K562 (cell line): Measurements from ENCODE around the gene MAP2K7. TPM values are rescaled to one million over a fixed set of nuclear protein-coding genes. Genes with fewer than 3 reads are reported as not detected.

Source experiments
- ATAC-seq: fragments of 200-7000 bp; cut with Tn5 transposase; 3 replicates; pipeline ENCODE4 v1.9.1; 2020; ENCODE audit warnings: moderate library complexity
- BruUV-seq: library from RNA; stranded (reverse); fragments of 400-500 nt; replicated peaks from 2 replicates; lab custom pipeline; 2021; lab: Mats Ljungman, UMichigan
- CTCF ChIA-PET: fragments of 300-600 bp; formaldehyde crosslinking; extraction: SDS; loops from one replicate; lab custom pipeline; 2021; ENCODE audit warnings: low intra/inter-chr PET ratio; lab: Yijun Ruan, JAX
- POLR2A ChIA-PET: fragments of 300-600, 350-650 bp; sonication (Branson Sonifier 250); formaldehyde crosslinking; extraction: SDS; loops from one replicate; lab custom pipeline; 2021; ENCODE audit warnings: antibody characterized with exemption, inconsistent platforms; lab: Yijun Ruan, JAX
- DNase-seq, 4 experiments: peaks; one replicate each; pipeline versions ENCODE4 v3.0.0 to v3.0.0-alpha.2; 2011 to 2018; ENCODE audit warnings: low spot score in 3 of 4, mixed read lengths in 3 of 4; ENCODE audit errors: extremely low read depth in 1 of 4
- FAIRE-seq: peaks from 2 replicates; lab custom pipeline; 2011; peaks lifted over from hg19 to GRCh38; lab: Jason Lieb, UNC
- H2AFZ ChIP-seq: 2 replicates; pipeline ENCODE4 v1.6.0; 2011; ENCODE audit warnings: low read depth, low read length, control low read depth, inconsistent platforms
- H3K27ac ChIP-seq: fragments of 200-600 bp; 3 replicates; pipeline ENCODE4 v1.8.0; 2011; ENCODE audit warnings: low read depth, mild to moderate bottlenecking, control low read depth, inconsistent platforms, low read length, moderate library complexity, mixed read lengths; ENCODE audit errors: extremely low read depth
- H3K27me3 ChIP-seq, 2 experiments: fragments of 300-600 bp in 1 of 2; 2 replicates in 1 of 2; 3 replicates in 1 of 2; pipeline versions ENCODE4 v1.6.0 to v1.8.0; 2011; ENCODE audit warnings: inconsistent platforms in 2 of 2, low read length in 2 of 2, mild to moderate bottlenecking in 1 of 2, mixed read lengths in 1 of 2, moderate library complexity in 1 of 2; ENCODE audit not compliant: control insufficient read depth in 2 of 2, insufficient read depth in 2 of 2
- H3K36me3 ChIP-seq: fragments of 300-600 bp; 3 replicates; pipeline ENCODE4 v1.8.0; 2011; ENCODE audit warnings: mild to moderate bottlenecking, low read length, inconsistent platforms; ENCODE audit not compliant: control insufficient read depth, insufficient read depth
- H3K4me1 ChIP-seq, 2 experiments: fragments of 200-600 bp in 1 of 2; replicated peaks in 1 of 2; 2 replicates in 1 of 2; 3 replicates in 1 of 2; pipeline versions ENCODE4 v1.5.1 to v1.8.0; 2011; ENCODE audit warnings: inconsistent platforms in 2 of 2, low read length in 2 of 2, mild to moderate bottlenecking in 1 of 2, mixed read lengths in 1 of 2, moderate library complexity in 1 of 2; ENCODE audit not compliant: control insufficient read depth in 2 of 2, insufficient read depth in 2 of 2
- H3K4me2 ChIP-seq: 2 replicates; pipeline ENCODE4 v1.6.1; 2011; ENCODE audit warnings: low read length, control low read depth, inconsistent platforms, mixed read lengths; ENCODE audit not compliant: insufficient read depth
- H3K4me3 ChIP-seq: fragments of 200-600 bp; sonication (generic), shearing (Covaris generic); 2 replicates; pipeline ENCODE4 v1.5.1; 2016; ENCODE audit warnings: control low read depth, inconsistent platforms
- H3K79me2 ChIP-seq: fragments of 200-600 bp; 3 replicates; pipeline ENCODE4 v1.8.0; 2011; ENCODE audit warnings: low read length, inconsistent platforms; ENCODE audit not compliant: control insufficient read depth, insufficient read depth
- H3K9ac ChIP-seq, 2 experiments: 2 replicates each; pipeline versions ENCODE4 v1.6.0 to v1.6.1; 2011; ENCODE audit warnings: low read depth in 2 of 2, low read length in 2 of 2, control low read depth in 1 of 2, inconsistent platforms in 1 of 2, mild to moderate bottlenecking in 1 of 2, mixed read lengths in 1 of 2; ENCODE audit not compliant: insufficient read depth in 1 of 2
- H3K9me1 ChIP-seq: one replicate; pipeline ENCODE4 v1.6.0; 2011; ENCODE audit warnings: inconsistent platforms, mild to moderate bottlenecking, low read length, moderate library complexity; ENCODE audit not compliant: control insufficient read depth, insufficient read depth
- H3K9me3 ChIP-seq: replicated peaks from 2 replicates; pipeline ENCODE4 v1.5.1; 2011; ENCODE audit warnings: low read depth, low read length, inconsistent platforms; ENCODE audit not compliant: control insufficient read depth, insufficient read depth
- H4K20me1 ChIP-seq: replicated peaks from 2 replicates; pipeline ENCODE4 v1.6.1; 2011; ENCODE audit warnings: low read length, inconsistent platforms, mixed read lengths; ENCODE audit not compliant: control insufficient read depth, insufficient read depth
- ATF2 ChIP-seq: sonication (generic); formaldehyde crosslinking; IDR thresholded peaks from 2 replicates; pipeline ENCODE4 v1.8.1; 2022; ENCODE audit warnings: missing genetic modification reagents
- CBX1 ChIP-seq: sonication (generic); IDR thresholded peaks from 2 replicates; pipeline ENCODE4 v1.6.1; 2016; ENCODE audit warnings: antibody characterized with exemption, low read depth, mild to moderate bottlenecking
- FOXA3 ChIP-seq, 2 experiments: fragments of 450-650 bp in 1 of 2; sonication (generic) in 1 of 2; formaldehyde crosslinking; IDR thresholded peaks in 1 of 2; conservative IDR thresholded peaks in 1 of 2; 2 replicates each; pipeline versions ENCODE4 v1.4.0 to v1.8.0; 2020 to 2022; ENCODE audit warnings: mild to moderate bottlenecking in 2 of 2, missing genetic modification reagents in 1 of 2
- IRF1 ChIP-seq: sonication (generic); formaldehyde crosslinking; IDR thresholded peaks from 2 replicates; pipeline ENCODE4 v1.8.0; 2022; ENCODE audit warnings: missing genetic modification reagents, mild to moderate bottlenecking, borderline replicate concordance
- POLR2A ChIP-seq: fragments of 450-650 bp; conservative IDR thresholded peaks from 2 replicates; pipeline ENCODE4 v1.6.1; 2016
- POLR2G ChIP-seq: fragments of 200-400 bp; formaldehyde crosslinking; IDR thresholded peaks from 2 replicates; pipeline ENCODE4 v1.6.1; 2017; ENCODE audit warnings: low read depth, mild to moderate bottlenecking, antibody characterized with exemption, low read length, moderate library complexity
- RBFOX2 ChIP-seq: fragments of 200-400 bp; formaldehyde crosslinking; IDR thresholded peaks from 2 replicates; pipeline ENCODE4 v1.6.1; 2017; ENCODE audit warnings: low read depth, mild to moderate bottlenecking, low read length, moderate library complexity
- SUPT5H ChIP-seq: fragments of 450-650 bp; IDR thresholded peaks from 2 replicates; pipeline ENCODE4 v1.6.1; 2016
- ZNF551 ChIP-seq: fragments of 250-450 bp; sonication (Bioruptor Pico); IDR thresholded peaks from 2 replicates; pipeline ENCODE4 v1.5.0; 2021; ENCODE audit warnings: mild to moderate bottlenecking, moderate library complexity
- WGBS: fragments of 100-300 bp; shearing (Covaris generic); methylation state at CpG from one replicate; pipeline ENCODE4 v1.1.6; 2016; ENCODE audit warnings: low coverage, mixed read lengths; ENCODE audit not compliant: insufficient coverage; ENCODE audit errors: missing lambda C conversion rate; 5-methylcytosine and 5-hydroxymethylcytosine counted together
- in situ Hi-C: fragments of 300-500 bp; cut with MboI; formaldehyde crosslinking; loops from 4 replicates; pipeline ENCODE4 v1.15.0; 2018; ENCODE audit warnings: inconsistent platforms, mixed read lengths
- intact Hi-C: fragments of 100-400 bp; cut with micrococcal nuclease; formaldehyde crosslinking; loops from 2 replicates; pipeline ENCODE4 v1.14.2; 2022
- polyA plus RNA-seq, 8 experiments: library from polyadenylated mRNA; depleted of rRNA in 4 of 8; stranded (reverse) in 5 of 8; unstranded in 3 of 8; fragments of >200 nt; fragmentation: Nextera tagmentation in 2 of 8; fragmentation: Illumina TruSeq in 1 of 8; extraction: Ambion mirVana in 2 of 8; extraction: Trizol in 1 of 8; gene quantifications; 2 replicates each; pipeline versions ENCODE4 v1.2.1 to v1.2.3, GENCODE V29; 2011 to 2014; ENCODE audit warnings: inconsistent platforms in 1 of 8, missing spikeins in 1 of 8
- total RNA-seq, 7 experiments: library from RNA; depleted of rRNA in 6 of 7; stranded (reverse); fragments of >200 nt in 6 of 7; fragmentation: Illumina TruSeq in 2 of 7; extraction: Trizol in 2 of 7; gene quantifications; 2 replicates each; pipeline versions ENCODE4 v1.2.1 to v1.2.3, GENCODE V29; 2011 to 2021; ENCODE audit warnings: low replicate concordance in 1 of 7

The MAP2K7 gene
- total and polyA plus RNA-seq, 9 of the 15 experiments (the other 6 are each of a cell fraction or from before 2014, with no cell fraction given): 0.51 to 45.8 (median 14.1) TPM

GRCh38 chr19:7913652-7914051, 10.0 kb downstream of the MAP2K7 start:
- Histone ChIP-seq H3K9me3 (no peaks in the 10 kb centered on the region), H3K9ac (0 out of 4 replicates have a peak overlapping the region, but pooled peaks of 1 of the 2 experiments have one; percentile 48), H2AFZ (no peak overlapping the region), H3K4me3 (no peak overlapping the region), H3K4me1 (peaks cover 2 to 81% of the 10 kb centered on the region in 2 experiments; a peak in 4 of 5 replicates), H3K36me3 (peaks cover 45% of the 10 kb centered on the region; the same call in 1 of the 3 replicates), H3K9me1 (no peaks in the 10 kb centered on the region), H3K27me3 (no peaks in the 10 kb centered on the region), H4K20me1 (no peaks in the 10 kb centered on the region), H3K4me2 (no peak overlapping the region), H3K79me2 (peaks cover 3% of the 10 kb centered on the region), H3K27ac (no peak overlapping the region)
- DNase-seq: no peak
- in situ Hi-C loops: no loop called here
- no peak for FAIRE-seq
- peak; percentile 37; the same call in 1 of the 2 replicates for TF ChIP-seq SUPT5H
- TF ChIP-seq POLR2A: peak; percentile 51; the same call in 1 of the 2 replicates
- no peak for TF ChIP-seq ZNF551 (CRISPR knock-in tag)
- TF ChIP-seq POLR2G: peak; percentile 37
- intact Hi-C loops: no loop called here
- 67% methylated on average over 9 of the region's 10 CpGs for WGBS
- CTCF ChIA-PET: interaction anchor here (0.6 kb wide), 1 partner anchor 407 kb away, joined by 3 read pairs; the partner anchor contains the start of gene NDUFA7
- POLR2A ChIA-PET: no interaction called here
- TSS peak; percentile 75 for BruUV-seq
- ATAC-seq: no peak

DNA sequence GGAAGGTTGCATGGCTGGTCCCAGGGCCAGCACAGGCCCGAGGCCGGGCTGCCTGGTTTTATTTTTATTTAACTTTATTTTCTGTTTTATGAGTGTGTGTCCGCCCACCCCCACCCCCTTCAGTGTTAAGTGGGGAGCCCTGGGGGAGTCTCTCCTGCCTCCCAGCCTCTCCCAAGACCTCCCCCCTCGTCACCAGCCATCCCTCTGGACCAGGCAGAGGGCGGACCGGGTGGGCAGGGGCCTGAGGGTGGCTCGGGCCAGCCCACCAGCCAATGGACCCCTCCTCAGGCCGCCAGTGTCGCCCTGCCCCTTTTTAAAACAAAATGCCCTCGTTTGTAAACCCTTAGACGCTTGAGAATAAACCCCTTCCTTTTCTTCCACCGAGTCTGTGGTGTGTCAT, 10.4 kb downstream of the MAP2K7 start:
- no TSS peak for BruUV-seq
- Histone ChIP-seq H3K9ac (0 out of 4 replicates have a peak overlapping the region, but pooled peaks of 1 of the 2 experiments have one; percentile 48), H3K79me2 (peaks cover 7% of the 10 kb centered on the region), H3K9me1 (no peaks in the 10 kb centered on the region), H3K27ac (no peak overlapping the region), H3K9me3 (no peaks in the 10 kb centered on the region), H3K4me2 (no peak overlapping the region), H3K4me1 (peaks cover 6 to 81% of the 10 kb centered on the region in 2 experiments; a peak in 4 of 5 replicates), H3K27me3 (no peaks in the 10 kb centered on the region), H2AFZ (no peak overlapping the region), H4K20me1 (no peaks in the 10 kb centered on the region), H3K4me3 (no peak overlapping the region), H3K36me3 (peaks cover 42% of the 10 kb centered on the region; the same call in 1 of the 3 replicates)
- in situ Hi-C loops: no loop called here
- 0 out of 2 replicates have a peak, but pooled peaks have one; percentile 20 for TF ChIP-seq SUPT5H
- TF ChIP-seq FOXA3 (CRISPR knock-in tag; conservative IDR thresholded peaks at IDR 0.05 in 1 of 2, IDR thresholded peaks at IDR 0.05 in 1 of 2): no peak
- no peak for TF ChIP-seq CBX1
- 0 out of 2 replicates have a peak, but pooled peaks have one; percentile 21 for TF ChIP-seq RBFOX2
- TF ChIP-seq IRF1 (CRISPR knock-in tag): no peak
- peak; percentile 68 for TF ChIP-seq POLR2G
- no peak for TF ChIP-seq ATF2 (CRISPR knock-in tag)
- DNase-seq (no peak), FAIRE-seq (no peak), ATAC-seq (no peak)
- ChIA-PET POLR2A (interaction anchor here (1.3 kb wide), 1 partner anchor 17 kb away, joined by 3 read pairs; no protein-coding TSS in a partner anchor), CTCF (interaction anchor here (0.6 kb wide), 1 partner anchor 407 kb away, joined by 3 read pairs; the partner anchor contains the start of gene NDUFA7)
- WGBS: 42% methylated on average over 11 of the region's 12 CpGs
- intact Hi-C loops: no loop called here
